HG03139 (cell line): ENCODE measurements around the gene MAT2B.

Experiments
- ATAC-seq: cut with Tn5 transposase; IDR thresholded peaks from one replicate; pipeline ENCODE4 v1.9.1; 2021; ENCODE audit not compliant: unreplicated experiment

MAT2B gene

DNA sequence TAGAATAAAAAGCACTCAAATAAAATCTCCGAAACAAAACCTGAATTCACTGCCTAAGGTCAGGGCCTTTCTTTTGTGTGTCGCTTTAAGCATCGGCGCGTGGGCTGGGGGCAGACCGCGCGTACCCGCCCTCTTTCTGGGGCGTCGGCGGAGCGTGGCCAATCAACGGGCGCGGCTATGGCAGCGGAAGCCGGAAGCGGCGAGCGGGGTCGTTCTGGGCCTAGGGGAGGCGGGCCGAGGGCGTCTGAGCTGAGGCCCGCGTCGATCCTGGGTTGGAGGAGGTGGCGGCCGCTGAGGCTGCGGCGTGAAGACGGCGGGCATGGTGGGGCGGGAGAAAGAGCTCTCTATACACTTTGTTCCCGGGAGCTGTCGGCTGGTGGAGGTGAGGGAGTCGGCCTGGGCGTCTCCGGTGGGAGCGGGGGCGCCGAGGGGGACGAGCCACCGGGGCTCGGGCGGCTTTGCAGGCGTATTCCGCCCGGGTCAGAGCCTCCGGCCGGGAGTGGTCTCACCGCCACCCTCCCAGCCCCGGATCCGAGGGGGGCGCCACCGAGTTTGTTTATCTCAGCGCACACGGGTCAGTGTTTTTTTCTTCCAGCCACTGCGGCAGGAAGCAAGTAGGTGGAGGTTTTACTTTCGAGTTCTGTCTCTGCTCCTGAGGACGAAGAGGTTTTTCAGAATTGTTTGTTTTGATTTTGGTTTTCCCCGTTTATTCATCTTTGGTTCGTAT is at the start of gene MAT2B:
Gene MAT2B, plus strand, starts transcription at position 252 of the 727 bp plus-strand sequence. Its CDS starts 68 bp downstream, at position 320.
- peak; percentile 90 for ATAC-seq

DNA sequence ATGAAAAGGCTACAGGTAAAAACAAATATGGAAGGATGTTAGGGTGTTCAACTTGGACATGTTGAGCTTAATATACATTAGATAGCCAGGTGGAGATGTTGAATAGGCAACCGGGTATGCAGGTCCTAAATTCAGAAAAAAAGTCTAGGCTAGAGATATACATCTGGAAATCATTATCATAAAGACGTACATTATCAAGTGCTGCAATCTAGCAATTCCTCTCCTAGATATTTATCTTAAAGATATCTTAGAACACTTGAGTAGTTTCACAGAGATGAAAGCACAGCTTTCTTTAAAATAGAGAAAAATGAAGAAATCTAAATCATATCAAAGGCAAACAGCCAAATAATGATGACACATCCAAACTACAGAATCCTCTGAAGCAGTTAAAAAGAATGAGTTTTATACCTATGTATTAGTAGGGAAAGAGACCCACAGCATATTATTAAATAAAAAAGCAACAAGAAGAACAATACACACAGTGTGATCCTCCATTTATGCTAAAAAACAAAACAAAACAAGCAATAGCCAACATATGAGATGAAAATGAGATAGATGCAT is 49.3 kb upstream of the MAT2B start:
- no peak for ATAC-seq

- no peak for ATAC-seq
Measured at GRCh38 chr5:163456840-163457239, 48.6 kb upstream of the MAT2B start.

DNA sequence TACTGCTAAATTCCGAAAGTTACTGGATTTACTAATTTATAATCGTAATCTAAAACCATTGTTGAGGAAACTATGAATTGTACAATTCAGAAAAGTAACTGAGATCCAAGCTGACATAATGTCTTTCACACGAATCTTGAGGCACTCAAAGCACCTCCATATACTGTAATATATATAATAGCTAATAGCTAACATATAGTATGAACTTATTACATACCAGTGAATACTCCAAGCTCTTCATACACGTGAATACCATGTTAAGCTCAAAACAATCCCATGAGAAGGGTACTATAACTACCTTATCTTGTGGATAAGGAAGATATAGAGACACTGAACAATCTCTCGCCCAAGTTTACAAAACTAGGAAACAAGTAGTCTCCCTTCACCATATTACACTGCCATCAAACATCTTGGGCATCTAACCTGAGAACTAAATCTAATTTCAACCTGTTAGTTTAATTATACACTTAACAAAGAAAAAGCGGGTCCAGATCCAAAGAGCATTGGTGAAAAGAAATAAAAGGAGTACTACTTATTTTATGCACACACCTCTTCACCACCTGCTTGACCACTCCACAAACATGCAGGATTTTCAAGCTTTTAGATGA is 46.5 kb upstream of the MAT2B start:
- ATAC-seq, result no peak

- ATAC-seq, result peak; percentile 15
Measured at GRCh38 chr5:163459462-163459818, 46.0 kb upstream of the MAT2B start.

DNA sequence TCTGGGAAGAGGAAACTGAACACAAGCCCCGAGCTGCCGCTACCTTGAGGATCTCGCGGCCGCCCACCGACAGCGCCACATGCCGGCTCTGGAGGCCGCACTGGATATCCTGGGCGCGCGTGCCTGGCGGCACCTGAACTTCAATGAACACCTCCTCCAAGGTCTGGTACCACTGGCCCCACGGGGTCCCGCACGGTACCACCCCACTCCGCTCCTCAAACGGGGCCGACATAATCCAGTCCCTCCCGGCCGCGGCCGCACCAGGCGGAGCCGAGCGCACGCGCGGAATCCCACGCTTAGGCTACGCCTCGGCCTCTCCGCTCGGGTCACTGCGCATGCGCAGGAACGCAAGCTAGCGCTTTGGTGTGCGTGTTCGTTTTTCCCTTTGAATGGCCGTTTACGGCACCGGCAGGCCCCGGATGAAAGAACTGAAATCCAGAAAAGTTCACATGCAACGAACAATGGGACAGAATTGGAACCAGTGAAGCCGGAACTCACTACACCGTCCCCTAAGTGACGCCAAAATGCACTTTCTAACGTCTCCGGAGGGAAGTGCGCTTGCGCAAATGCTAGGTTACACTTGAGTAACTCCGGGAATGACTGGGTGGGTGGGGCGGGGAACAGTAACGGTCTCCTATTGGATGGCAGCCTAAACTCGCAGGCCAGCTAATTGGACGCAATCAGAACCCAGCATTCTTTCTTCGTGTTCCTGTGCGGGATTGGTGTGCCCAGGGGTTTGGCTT is 45.4 kb upstream of the MAT2B start, which contains the start of gene NUDCD2:
Gene NUDCD2, minus strand, starts transcription at position 284 of the 743 bp plus-strand sequence. Its CDS starts 52 bp downstream, at position 232.
- peak; percentile 83 for ATAC-seq

DNA sequence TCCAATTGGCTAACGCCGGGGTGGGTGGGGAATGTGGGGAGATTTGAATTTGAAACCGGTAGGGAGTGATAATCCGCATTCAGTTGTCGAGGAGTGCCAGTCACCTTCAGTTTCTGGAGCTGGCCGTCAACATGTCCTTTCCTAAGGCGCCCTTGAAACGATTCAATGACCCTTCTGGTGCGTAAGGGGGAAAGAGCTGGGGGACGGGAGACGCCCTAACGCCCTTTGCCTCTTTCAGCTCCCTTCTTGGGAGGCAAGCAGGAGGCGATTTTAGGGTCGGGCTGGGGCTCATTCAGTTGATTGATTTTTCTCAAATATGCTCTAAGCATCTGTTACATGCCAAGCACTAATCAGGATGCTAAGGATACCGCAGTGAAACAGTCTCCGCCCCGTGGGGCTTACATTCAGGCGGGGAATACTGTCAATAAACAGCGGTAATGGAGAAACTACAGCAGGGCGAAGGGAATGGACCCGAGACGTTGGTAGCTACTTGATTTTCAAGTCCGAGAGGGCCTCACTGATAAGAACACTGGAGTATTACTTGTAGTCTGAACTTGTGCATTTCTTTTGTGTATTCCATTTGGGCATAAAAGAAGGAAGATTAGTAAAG is 44.8 kb upstream of the MAT2B start, which contains the start of gene HMMR:
Gene HMMR, plus strand, starts transcription at position 71 of the 610 bp plus-strand sequence. Its CDS starts 61 bp downstream, at position 132.
- no peak for ATAC-seq

GRCh38 chr5:163463063-163463435 is 42.4 kb upstream of the MAT2B start:
- no peak for ATAC-seq

DNA sequence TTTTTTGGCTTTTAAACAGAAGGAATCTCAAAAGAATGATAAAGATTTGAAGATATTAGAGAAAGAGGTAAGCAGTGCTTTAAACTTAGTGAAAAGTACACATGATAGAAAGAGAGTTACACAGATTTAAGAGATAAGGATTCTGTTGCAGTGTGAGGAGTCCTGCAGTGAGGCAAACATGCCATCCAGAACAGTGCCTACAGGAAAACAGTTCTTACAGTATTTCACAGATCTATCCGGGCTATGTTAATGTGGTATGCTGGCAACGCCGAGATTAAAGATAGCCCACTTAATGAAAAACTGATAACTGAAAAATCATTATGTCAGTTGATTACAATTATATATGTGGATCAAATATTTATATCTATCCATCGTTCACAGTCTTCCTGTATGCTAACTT is 37.7 kb upstream of the MAT2B start:
- ATAC-seq, result no peak

GRCh38 chr5:163473635-163474243 is 31.7 kb upstream of the MAT2B start:
- ATAC-seq, result peak; percentile 83

DNA sequence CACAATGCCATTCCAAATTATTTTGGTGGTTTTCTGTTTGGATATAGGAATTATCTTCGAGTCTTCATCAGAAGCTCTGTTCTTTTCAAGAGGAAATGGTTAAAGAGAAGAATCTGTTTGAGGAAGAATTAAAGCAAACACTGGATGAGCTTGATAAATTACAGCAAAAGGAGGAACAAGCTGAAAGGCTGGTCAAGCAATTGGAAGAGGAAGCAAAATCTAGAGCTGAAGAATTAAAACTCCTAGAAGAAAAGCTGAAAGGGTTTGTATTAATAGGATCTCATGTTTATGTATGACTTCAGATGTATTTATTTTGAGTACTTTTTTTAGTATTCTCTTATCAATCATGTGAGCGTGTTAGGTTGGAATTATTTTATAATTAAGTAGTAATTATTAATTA is 30.0 kb upstream of the MAT2B start:
- ATAC-seq, result no peak

GRCh38 chr5:163478126-163478981 is 27.1 kb upstream of the MAT2B start:
- no peak for ATAC-seq

- no peak for ATAC-seq
Measured at GRCh38 chr5:163478982-163479271, 26.5 kb upstream of the MAT2B start.

DNA sequence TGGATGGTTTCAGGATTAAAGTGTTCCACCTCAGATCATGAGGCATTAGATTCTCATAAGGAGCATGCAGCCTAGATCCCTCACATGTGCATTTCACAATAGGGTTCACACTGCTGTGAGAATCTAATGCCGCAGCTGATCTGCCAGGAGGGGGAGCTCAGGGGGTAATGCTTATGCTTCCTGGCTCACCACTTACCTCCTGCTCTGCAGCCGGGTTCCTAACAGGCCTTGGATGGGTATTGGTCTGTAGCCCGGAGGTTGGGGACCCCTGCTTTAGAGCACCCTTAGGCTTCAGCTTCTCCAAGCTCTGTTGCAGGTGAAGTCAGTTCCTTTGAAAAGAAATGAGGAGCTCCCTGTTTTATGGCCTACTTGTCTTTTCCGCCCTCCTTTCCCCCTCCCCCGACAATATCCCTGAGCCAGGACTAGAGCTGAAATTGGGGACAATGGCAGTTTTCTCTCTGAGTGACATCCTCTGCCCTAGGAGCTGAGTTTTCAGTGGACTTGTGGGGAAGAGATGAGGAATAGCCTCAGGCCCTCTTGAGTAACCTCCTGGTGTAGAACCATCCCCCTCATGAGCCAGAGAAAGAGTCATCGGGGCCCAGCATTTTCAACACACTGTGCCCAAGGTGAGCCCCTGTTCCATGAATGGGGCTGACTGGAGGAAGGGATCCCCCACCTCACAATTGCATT is 16.2 kb upstream of the MAT2B start:
- ATAC-seq, result no peak

DNA sequence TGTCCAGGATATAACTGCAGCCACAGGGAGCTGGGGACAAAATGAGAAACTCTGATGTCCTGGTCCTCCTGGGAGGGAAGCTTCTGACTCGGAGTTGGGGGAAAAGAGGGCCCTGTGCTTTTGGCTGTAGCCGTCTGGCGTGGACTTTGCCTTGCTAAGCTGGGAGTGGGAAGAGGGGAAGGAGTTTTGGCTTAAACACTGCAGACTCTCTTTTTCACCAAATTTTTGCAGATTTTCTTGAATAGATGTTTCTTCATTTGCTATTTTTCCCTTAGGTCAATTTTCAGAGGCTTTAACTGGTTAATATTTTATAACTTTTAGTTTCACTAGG is 15.7 kb upstream of the MAT2B start:
- no peak for ATAC-seq

DNA sequence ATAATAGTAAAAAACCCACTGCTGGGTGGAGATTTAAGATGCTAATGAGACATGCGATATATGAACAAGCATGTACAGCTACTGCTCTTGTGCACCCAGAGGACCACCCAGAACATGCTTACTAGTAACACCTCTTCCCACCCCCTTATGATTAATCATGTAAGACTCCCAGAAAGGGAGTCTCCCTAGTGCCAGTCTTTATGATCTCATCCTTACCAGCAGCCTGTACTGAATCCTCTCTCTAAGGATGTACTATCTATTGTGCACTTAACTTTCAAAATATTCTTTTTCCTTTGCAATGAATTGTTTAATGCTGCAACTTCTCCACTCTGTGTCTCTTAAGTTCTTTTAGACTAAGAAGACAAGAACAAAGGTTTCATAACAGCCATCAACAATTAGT is 9.1 kb upstream of the MAT2B start:
- ATAC-seq, result no peak

DNA sequence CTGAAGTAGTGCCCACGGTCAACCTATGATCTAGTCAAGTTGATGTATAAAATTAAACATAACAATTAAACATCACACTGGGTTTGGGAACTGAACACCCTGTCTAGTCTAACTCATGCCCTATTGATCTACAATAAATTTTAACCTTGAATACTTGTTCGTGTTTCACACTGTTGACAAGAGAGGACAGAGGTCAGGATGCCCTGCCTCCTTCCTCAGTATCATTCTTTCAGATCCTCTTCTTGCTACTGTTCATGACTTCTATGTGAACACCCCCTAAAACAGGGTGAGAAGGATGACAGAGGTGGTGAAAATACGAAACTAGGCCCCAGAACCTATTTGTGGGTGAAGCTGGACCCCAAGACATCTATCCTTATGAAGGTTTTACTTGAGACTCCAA is 8.1 kb upstream of the MAT2B start:
- ATAC-seq, result no peak

DNA sequence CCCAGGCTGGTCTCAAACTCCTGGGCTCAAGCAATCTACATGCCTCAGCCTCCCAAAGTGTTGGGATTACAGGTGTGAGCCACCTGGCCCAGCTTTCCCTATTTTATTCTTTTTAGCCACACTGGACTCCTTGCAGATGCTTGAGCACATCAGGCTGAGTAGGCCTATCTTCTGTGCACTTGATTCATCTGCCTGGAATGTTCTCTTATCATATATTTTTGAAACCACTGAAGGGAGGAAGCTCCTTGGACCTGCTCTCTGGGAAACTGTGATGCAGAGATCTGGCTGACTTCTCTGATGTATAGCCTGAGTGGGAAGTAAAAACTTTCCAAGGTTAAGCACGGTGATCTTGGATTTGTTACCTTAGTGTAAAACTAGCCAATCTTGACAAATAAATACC is 6.5 kb upstream of the MAT2B start:
- no peak for ATAC-seq

GRCh38 chr5:163502521-163502920 is 2.9 kb upstream of the MAT2B start:
- no peak for ATAC-seq
